HS-5 (cell line): Measurements from ENCODE around the gene SLC35B3.
"Not testable (repeated sequence)": the region's sequence is repeated elsewhere in the genome, so short reads cannot be mapped to it uniquely, and the experiment has no call there.

Source experiments
- DNase-seq: peaks from one replicate; pipeline ENCODE4 v3.0.0-alpha.2; 2012; ENCODE audit warnings: low read depth

The SLC35B3 gene

DNA sequence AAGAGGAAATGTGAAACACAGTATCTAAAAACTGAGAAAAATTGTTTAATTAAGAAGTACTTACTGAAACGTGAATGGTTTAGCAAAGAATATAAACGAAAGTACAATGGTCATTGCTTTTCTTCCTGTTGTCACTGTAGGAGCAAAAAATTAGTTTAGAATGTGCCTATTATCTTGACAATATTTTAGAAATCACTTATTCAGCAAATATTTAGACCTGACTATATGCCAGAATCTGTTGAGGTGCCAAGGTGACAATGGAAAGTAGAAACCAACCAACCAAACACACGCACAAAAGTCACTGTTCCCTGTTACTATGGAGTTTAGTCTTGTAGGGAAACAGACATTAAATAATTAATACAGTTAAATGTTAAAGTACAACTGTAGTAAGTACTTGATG is 20.5 kb downstream of the SLC35B3 start:
- no peak for DNase-seq

DNA sequence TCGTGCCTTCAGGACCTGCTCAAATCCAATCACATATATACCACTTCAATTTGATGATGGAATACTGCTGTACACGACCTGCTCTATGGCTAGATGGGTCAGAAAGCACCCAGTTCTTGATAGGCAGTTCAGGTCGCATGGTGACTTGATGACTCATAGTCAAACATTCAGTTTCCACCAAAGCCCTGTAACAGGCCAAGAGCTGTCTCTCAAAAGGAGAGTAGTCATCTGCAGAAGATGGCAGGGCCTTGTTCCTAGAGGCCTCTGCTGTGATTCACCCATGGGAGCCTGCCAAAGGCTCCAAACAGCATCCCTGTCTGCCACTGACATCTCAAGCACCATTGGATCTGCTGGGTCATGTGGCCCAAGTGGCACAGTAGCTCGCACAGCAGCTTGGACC is 29.4 kb downstream of the SLC35B3 start:
- DNase-seq, result not testable (repeated sequence)

DNA sequence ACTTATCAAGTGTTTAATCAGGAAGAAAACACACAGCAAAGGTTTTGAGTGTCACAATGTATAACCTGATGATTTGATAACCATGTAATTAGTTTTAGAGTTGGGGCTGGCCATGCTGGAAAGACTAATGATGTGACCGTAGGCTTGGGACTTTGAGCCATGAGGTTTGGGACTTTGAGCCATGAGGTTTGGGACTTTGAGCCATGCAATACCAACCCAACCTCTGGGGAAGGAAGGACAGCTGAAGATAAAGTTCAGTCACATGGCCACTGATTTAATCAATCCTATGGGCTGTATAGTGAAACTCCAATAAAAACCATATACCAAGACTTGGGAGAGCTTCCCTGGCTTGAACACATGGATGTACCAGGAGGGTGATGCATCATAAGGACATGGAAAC is 32.8 kb downstream of the SLC35B3 start:
- no peak for DNase-seq

DNA sequence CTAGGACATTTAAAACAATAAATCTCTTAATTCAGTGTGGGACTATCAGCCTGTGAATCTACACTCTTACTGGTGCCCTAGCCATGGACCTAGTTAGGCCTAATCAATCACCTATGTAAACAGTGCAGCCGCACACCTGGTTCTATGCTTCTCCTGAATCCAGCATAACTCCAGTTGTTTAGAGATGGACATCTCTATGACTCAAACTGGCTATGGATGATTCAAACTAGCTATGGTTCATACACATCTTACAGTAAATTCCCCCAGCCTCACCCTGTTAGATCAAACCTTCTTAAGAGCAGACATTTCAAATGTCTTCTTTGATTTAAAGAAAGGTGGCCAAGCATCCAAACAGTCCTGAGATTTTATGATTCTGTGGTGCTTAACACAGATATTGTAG is 34.7 kb downstream of the SLC35B3 start:
- no peak for DNase-seq

DNA sequence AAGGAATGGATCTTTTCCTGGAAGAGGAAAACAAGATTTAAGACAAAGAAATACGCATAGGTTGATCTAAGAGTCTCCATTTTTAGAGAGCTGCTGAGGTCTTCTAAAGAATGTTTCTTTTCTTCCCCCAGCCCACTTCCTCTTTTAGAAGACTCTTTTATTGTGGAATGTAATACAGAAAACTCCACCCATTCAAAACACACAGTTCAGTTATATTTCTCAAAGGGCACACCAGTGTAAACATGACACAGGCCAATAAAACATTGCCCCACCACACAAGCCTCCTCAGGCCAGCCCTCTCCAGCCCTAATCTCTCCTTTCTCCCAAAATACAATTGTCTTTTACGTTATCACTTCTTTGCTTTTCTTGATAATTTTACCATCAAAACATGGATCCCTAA is 42.8 kb downstream of the SLC35B3 start:
- no peak for DNase-seq

DNA sequence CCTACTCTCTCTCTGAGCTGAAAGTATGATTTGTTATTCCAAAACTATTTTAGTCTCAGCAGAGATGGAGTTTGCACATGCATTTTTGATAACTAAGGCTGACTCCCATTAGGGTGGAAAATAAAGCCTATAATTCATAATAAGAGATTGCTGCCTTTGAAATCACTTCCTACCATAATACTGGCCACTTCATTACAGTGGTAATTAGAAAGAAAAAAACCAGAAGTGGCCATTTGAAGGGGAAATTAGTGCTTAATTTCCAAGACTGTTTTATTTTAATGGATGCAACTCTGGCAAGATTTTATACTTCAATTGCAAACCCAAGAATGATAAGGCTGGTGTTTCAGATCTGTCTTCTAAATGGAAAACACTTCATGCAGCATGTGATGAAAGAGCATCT is 43.4 kb downstream of the SLC35B3 start:
- DNase-seq, result no peak

DNA sequence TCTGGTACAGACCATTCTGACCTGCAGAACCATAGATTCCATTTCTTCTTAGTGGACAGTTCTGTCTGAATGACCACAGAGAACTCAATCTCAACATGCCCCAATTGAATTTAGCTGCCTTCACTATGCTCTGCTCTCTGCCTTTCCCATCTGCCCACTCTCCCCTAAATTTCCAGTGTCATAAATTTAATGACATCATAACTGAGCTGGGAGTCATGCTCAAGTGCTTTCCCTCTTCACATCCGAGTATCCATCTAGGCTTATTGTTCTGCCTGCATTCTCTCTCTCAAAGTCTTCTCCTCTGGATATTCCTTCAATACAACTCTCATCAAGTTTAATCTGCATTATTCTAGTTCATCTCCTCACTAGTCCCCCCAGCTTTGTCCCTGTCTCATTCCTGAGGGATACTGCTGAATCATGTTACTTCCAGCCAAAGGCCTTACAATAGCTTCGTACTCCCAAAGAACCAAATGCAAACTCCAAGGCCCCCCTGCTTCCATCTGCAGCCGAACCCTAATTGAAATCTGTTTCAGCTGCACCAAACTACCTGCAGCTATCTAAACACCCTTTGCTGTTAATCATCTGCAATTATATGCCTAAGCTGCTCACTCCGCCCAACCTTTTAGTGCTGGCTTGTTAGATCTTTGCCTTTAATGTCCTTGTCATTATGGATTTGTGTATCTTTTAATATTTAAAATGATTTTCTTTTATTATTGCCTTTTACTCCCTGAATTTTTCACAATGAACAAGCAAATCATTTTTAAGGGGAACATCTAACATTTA is 46.1 kb downstream of the SLC35B3 start:
- DNase-seq, result no peak

DNA sequence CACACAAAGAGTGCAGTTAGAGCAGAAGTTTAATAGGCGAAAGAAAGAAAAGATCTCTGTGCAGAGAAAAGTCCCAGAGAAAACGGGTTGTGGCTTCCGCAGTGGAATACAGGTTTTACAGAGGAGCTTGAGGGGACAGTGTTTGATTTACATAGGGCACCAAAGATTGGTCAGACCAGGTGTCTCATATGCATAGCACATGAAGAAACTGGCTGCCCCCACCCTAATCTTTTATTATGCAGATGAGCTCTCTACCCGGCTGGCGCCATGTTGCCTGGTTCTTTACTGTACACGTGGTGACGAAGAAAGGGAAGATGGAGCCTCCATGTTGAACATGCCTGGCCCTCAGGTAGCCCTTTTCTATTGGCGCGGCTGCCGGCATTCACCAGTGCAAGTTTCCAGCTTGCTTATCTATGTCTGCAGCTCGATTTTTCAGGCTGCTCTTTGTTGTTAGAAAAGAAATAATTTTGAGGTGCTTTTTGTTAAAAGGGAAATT is 47.4 kb downstream of the SLC35B3 start:
- DNase-seq, result no peak

DNA sequence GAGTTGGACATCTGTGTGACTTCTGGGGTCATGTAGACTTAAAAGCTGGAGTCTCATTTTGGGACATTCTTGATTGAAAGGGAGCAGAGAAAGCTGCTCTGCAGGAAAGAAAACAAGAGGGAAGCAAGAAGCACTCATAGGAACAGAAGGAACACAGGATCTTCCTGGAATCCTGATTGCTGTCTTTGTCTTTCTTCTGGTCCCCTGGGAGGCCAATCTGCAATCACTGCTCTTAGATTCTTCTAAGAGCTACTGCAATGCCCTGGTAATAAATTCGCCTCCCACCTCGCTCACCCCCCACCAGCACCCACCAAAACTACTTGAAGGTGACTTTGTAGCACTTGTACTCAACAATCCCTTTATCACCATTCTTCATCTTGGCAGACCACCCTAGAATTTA is 51.8 kb downstream of the SLC35B3 start:
- no peak for DNase-seq

DNA sequence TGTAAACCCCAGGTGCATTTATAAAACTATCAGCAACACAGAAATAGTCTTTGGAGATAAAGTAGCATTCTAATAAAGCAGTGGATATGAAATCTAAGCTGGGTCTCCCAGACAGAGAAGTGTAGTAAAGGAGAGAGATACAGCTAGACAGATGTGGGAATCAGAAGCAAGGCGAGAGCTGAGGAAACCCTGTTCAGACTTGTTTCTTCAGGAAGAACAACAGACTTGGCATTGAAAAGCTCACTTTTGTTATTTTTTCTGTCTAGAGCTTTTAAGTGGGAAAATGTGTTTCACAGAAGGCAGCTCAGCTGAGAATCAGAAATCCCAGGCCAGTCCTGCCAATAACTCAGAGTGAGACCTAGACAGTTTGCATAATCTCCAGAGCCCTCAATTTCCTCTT is 52.9 kb downstream of the SLC35B3 start:
- DNase-seq, result no peak

DNA sequence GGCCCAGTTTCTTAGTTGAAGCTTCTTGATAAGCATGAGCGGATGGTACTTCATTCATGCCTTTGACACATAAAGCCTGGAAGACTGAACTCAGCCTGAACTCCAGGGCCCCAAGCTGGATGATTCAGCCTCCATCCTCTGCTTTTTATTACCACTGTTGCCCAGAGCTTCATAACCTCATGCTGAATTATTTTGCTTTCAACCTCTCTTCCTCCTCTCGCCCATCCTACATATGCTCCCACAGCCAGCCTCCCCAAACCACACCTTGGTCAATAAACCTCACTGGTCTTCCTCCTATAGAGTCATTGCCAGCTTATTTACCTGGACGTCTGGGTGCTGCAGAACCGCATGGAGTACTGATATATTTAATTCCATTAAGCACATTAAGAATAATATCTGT is 59.4 kb downstream of the SLC35B3 start:
- DNase-seq, result no peak
